Ishikawa (cell line): Measurements from ENCODE around the gene ACSF3.

Experiments
- CEBPB ChIP-seq: IDR thresholded peaks from 2 replicates; pipeline ENCODE4 v1.6.1; 2012
- CREB1 ChIP-seq: IDR thresholded peaks from 2 replicates; pipeline ENCODE4 v1.6.1; 2012; ENCODE audit warnings: low read depth
- EGR1 ChIP-seq: IDR thresholded peaks from 2 replicates; pipeline ENCODE4 v1.6.1; 2012
- EP300 ChIP-seq: IDR thresholded peaks from 2 replicates; pipeline ENCODE4 v1.6.1; 2012; ENCODE audit warnings: borderline replicate concordance
- FOXM1 ChIP-seq: IDR thresholded peaks from 2 replicates; pipeline ENCODE4 v1.6.1; 2012; ENCODE audit warnings: low read depth, borderline replicate concordance
- MAX ChIP-seq: IDR thresholded peaks from 2 replicates; pipeline ENCODE4 v1.6.1; 2012
- NFIC ChIP-seq: IDR thresholded peaks from 2 replicates; pipeline ENCODE4 v1.6.1; 2012
- RAD21 ChIP-seq: IDR thresholded peaks from 2 replicates; pipeline ENCODE4 v1.6.1; 2012; ENCODE audit warnings: low read depth
- REST ChIP-seq: IDR thresholded peaks from 2 replicates; pipeline ENCODE4 v1.6.1; 2012; ENCODE audit warnings: low read depth, mild to moderate bottlenecking
- TAF1 ChIP-seq: IDR thresholded peaks from 2 replicates; pipeline ENCODE4 v1.6.1; 2012; ENCODE audit warnings: low read depth, mild to moderate bottlenecking
- TCF12 ChIP-seq: IDR thresholded peaks from 2 replicates; pipeline ENCODE4 v1.6.1; 2012; ENCODE audit warnings: low read depth
- TEAD4 ChIP-seq: IDR thresholded peaks from 2 replicates; pipeline ENCODE4 v1.6.1; 2012
- YY1 ChIP-seq: IDR thresholded peaks from 2 replicates; pipeline ENCODE4 v1.6.1; 2012; ENCODE audit warnings: low read depth
- ZBTB7A ChIP-seq: IDR thresholded peaks from 2 replicates; pipeline ENCODE4 v1.6.1; 2012; ENCODE audit warnings: low read depth
- TF ChIP-seq, protein P1 (sequence below): IDR thresholded peaks from 2 replicates; pipeline ENCODE4 v1.6.1; 2012

The ACSF3 gene

GRCh38 chr16:89113661-89114060, 20.0 kb downstream of the ACSF3 start:
- no peak for TF ChIP-seq NFIC
- TF ChIP-seq YY1, result no peak
- TF ChIP-seq MAX, result no peak
- no peak for TF ChIP-seq TEAD4
- TF ChIP-seq RAD21, result no peak
- TF ChIP-seq EP300, result no peak
- TF ChIP-seq ZBTB7A, result no peak
- TF ChIP-seq TCF12, result no peak
- TF ChIP-seq, protein P1, sequence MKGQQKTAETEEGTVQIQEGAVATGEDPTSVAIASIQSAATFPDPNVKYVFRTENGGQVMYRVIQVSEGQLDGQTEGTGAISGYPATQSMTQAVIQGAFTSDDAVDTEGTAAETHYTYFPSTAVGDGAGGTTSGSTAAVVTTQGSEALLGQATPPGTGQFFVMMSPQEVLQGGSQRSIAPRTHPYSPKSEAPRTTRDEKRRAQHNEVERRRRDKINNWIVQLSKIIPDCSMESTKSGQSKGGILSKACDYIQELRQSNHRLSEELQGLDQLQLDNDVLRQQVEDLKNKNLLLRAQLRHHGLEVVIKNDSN, result no peak
- no peak for TF ChIP-seq REST
- TF ChIP-seq FOXM1, result no peak
- no peak for TF ChIP-seq EGR1
- no peak for TF ChIP-seq TAF1
- TF ChIP-seq CEBPB, result no peak
- TF ChIP-seq CREB1, result no peak

DNA sequence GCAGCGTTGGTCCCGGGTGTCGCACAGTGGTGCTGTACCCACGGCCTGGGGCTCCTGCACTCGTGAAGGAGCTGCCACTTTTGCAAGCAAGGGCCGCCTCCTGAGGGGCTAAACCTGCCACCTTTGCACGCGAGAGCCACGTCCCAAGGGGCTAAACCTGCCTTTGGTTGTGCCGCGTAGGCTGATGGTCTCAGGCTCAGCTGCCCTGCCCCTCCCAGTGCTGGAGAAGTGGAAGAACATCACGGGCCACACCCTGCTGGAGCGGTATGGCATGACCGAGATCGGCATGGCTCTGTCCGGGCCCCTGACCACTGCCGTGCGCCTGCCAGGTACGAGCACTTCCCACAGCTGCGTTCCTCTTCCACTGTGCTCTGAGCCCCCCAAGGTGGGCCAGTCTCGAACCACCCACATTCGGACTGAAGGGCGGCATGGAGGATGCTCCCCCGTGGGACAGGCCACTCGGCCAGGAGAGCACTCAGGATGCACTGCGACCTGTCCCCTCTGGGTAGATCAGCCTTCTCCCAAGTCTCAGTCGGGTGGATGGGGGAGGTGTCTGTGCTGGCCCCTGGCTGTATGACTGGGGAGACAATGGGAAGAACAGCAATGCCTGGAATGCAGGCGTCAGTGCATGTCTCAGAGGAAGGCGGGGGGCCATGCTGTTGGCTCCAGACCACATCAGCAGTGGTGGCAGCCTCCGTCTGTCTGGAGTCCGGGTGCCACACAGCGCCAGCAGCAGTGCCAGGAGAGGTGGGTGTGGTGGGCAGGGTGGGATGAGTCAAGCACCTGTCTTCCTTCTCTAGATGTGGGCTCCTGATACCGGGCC, 20.7 kb downstream of the ACSF3 start:
- TF ChIP-seq TEAD4 (peak; percentile 23; the same call in 1 of the 2 replicates), TAF1 (no peak), ZBTB7A (no peak), CREB1 (no peak)

DNA sequence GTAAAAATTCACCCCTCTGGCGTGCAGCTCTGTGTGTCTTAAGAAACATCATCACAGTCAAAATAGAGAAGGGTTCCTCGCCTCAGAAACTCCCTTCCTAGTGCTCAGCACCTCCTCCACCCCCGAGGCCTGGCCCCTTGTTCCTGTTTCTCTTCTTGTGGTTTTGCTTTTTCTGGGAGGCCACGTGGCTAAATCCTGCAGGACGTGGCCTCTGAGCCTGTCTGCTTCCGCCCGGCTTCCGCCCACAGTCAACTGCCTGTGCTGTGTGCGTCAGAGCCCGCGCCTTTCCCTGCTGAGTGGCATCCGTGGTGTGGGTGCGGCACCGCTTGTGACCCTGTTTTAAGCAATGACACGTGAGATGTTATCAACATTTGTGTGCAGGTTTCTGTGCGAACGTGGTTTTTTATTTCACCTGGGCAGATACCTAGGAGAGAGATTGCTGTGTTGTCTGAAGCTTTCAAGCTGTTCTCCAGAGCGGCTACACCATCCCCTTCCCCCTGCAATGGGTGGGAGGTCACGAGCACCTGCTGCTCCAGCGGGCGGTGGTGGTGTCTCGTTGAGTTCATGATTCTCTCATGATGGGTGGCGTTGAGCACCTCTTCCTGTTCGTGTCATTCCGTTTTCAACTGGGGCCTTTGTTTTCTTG, 21.7 kb downstream of the ACSF3 start:
- no peak for TF ChIP-seq EP300
- TF ChIP-seq FOXM1, result no peak
- TF ChIP-seq CREB1, result no peak
- no peak for TF ChIP-seq NFIC
- TF ChIP-seq CEBPB, result no peak
- TF ChIP-seq TCF12, result no peak
- TF ChIP-seq RAD21, result no peak
- TF ChIP-seq MAX, result no peak
- no peak for TF ChIP-seq YY1
- TF ChIP-seq TEAD4, result no peak
- no peak for TF ChIP-seq EGR1
- TF ChIP-seq REST, result no peak
- no peak for TF ChIP-seq ZBTB7A
- no peak for TF ChIP-seq TAF1
- TF ChIP-seq, protein P1, result no peak

DNA sequence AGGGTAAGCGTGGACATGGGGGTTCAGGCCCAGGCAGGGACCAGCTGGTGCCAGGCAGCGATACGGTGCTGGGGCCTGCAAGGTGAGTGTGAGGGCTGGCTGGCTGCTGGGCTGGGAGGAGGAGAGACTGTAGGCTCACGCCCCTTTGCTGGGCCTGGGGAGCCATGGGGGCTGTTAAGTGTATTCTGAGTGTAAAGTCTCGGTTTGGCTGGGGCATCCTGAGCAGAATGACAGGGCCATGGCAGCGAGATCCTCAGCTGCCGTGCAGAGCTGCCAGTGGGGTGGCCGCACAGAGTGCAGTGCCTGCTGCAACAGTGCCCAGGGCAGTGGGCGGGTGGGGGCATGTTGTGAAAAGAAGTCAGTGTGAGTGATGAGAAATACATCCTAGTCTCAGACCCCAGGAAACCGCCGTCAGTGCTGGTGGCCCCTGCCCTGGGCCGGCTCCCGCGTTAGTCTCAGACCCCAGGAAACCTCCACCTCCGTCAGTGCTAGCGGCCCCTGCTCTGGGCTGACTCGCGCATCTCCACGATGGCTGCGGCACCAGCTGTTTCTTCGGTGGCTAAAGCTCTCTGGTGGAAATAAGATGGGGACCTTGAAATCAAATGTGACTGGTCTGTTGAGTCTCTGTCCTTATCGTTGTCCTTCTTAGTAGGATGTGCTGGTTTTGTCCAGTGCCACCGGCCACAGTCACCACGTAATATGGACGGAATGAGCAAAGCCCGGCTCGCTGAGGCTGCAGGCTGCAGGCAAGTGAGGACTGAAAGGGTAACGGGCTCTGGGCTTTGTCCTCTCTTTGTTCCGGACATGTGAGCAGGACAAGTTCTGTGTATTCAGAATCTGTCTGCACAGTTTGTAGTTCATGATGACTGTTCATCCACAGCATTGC, 22.9 kb downstream of the ACSF3 start:
- no peak for TF ChIP-seq FOXM1
- TF ChIP-seq RAD21, result no peak
- no peak for TF ChIP-seq YY1
- TF ChIP-seq TCF12, result no peak
- TF ChIP-seq TAF1, result no peak
- TF ChIP-seq EP300, result no peak
- no peak for TF ChIP-seq REST
- no peak for TF ChIP-seq MAX
- no peak for TF ChIP-seq TEAD4
